Transverse colon (tissue), 4 donors: ENCODE measurements around the gene ZBTB7A. TPM values are rescaled to one million over a fixed set of nuclear protein-coding genes. Genes with fewer than 3 reads are reported as not detected.

ENCODE experiments used
- DNase-seq: peaks from one replicate; pipeline ENCODE4 v3.0.0-alpha.2; 2019
- H3K27ac ChIP-seq, 4 donors: fragments of 200-600 bp; sonication (generic); 2 replicates each; pipeline ENCODE4 v1.5.1; 2016 to 2018; ENCODE audit warnings: inconsistent platforms in 4 of 4
- H3K27me3 ChIP-seq: fragments of 200-600 bp; sonication (generic); 2 replicates; pipeline ENCODE4 v1.5.1; 2017; ENCODE audit warnings: inconsistent platforms
- H3K36me3 ChIP-seq, 4 donors: fragments of 200-600 bp; sonication (generic); 2 replicates each; pipeline ENCODE4 v1.5.1; 2017 to 2019; ENCODE audit warnings: inconsistent platforms in 4 of 4
- H3K4me1 ChIP-seq, 4 donors: fragments of 200-600 bp; sonication (generic); 2 replicates each; pipeline ENCODE4 v1.5.1; 2017 to 2020; ENCODE audit warnings: inconsistent platforms in 4 of 4
- H3K4me3 ChIP-seq, 4 donors: fragments of 200-600 bp; sonication (generic); 1 replicate in 1 of 4; 2 replicates in 3 of 4; pipeline versions ENCODE4 v1.5.1 to v1.6.1; 2017 to 2019; ENCODE audit warnings: inconsistent platforms in 4 of 4
- H3K9me3 ChIP-seq, 2 donors: fragments of 200-600 bp; sonication (generic); 2 replicates each; pipeline ENCODE4 v1.5.1; 2017 to 2019; ENCODE audit warnings: inconsistent platforms in 2 of 2
- CTCF ChIP-seq, 5 experiments: fragments of 200-600 bp in 3 of 5; fragments of 450-650 bp in 2 of 5; sonication (generic) in 3 of 5; IDR thresholded peaks; 1 replicate in 2 of 5; 2 replicates in 3 of 5; pipeline ENCODE4 v1.5.1; 2016 to 2017; ENCODE audit warnings: antibody characterized with exemption in 5 of 5, inconsistent platforms in 3 of 5, mild to moderate bottlenecking in 2 of 5, moderate library complexity in 1 of 5
- EP300 ChIP-seq: sonication (generic); formaldehyde crosslinking; IDR thresholded peaks from one replicate; pipeline ENCODE4 v1.6.1; 2017; ENCODE audit warnings: antibody characterized with exemption, low read depth
- POLR2A ChIP-seq: fragments of 450-650 bp; IDR thresholded peaks from one replicate; pipeline ENCODE4 v1.6.1; 2016; ENCODE audit warnings: antibody characterized with exemption, mild to moderate bottlenecking, moderate library complexity
- POLR2AphosphoS5 ChIP-seq, 3 donors: sonication (generic); formaldehyde crosslinking; IDR thresholded peaks; one replicate each; pipeline ENCODE4 v1.6.1; 2016; ENCODE audit warnings: antibody characterized with exemption in 3 of 3
- WGBS, 2 donors: methylation state at CpG; one replicate each; pipeline ENCODE4 v1.1.5; 2018; ENCODE audit warnings: low coverage in 1 of 2; 5-methylcytosine and 5-hydroxymethylcytosine counted together
- in situ Hi-C, 4 donors: fragments of 200-750 bp; cut with MboI; loops; one replicate each; pipeline versions ENCODE4 v1.15.0 to v1.15.1; 2017; ENCODE audit warnings: low sequenced_read_pairs in 3 of 4, low pct_ligation_motif_present in 1 of 4, low pct_unique_long_range_greater_than_20kb in 1 of 4
- intact Hi-C: fragments of 100-400 bp; cut with DNase I; formaldehyde crosslinking; loops from one replicate; pipeline ENCODE4 v1.15.1; 2023; ENCODE audit warnings: low total_unique reads
- total RNA-seq, 4 donors: library from RNA; depleted of rRNA; stranded (reverse); fragments of >200 nt; gene quantifications; one replicate each; pipeline ENCODE4 v1.1.0, GENCODE V29; 2016

The ZBTB7A gene
- total RNA-seq, 4 donors from 2014 or later: 101 to 224 (median 141) TPM

DNA sequence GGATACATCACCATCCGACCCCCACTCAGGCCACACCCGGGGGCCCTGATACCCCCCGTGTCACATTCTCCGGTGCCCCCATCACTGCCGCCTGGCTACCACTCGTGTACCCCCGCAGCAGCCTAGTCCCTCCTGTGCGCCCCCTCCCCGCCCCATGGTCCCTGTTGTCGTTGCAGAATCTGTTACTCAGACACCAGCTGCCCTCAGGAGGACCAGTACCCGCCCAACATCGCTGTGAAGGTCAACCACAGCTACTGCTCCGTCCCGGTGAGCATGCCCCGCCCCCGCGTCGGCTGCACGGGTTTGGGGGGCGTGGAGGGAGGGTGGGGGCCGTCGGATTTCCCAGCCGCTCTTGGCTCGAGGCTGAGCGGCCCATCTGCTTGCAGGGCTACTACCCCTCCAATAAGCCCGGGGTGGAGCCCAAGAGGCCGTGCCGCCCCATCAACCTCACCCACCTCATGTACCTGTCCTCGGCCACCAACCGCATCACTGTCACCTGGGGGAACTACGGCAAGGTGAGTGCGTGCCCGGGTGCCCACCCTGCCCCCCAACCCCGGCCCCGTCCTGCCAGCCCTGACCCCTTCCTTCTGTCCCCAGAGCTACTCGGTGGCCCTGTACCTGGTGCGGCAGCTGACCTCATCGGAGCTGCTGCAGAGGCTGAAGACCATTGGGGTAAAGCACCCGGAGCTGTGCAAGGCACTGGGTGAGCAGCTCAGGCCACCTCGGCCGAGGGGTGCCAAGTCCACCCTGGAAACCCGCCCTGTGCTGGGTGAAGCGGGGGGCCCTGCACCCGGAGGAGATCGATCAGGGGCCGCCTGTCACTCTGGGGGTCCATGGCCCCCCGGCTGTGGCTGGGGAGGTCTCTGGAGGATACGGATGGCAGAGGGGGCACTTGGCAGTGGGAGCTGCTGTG, 38.1 kb downstream of the ZBTB7A start:
- Histone ChIP-seq H3K27ac (no peak overlapping the region), H3K4me1 (no peaks in the 10 kb centered on the region), H3K36me3 (peaks cover 0 to 20% (median 5%) of the 10 kb centered on the region in 4 donors), H3K4me3 (no peak overlapping the region), H3K9me3 (no peaks in the 10 kb centered on the region), H3K27me3 (no peaks in the 10 kb centered on the region)
- 80 to 94% methylated on average over 3 to 45 of the region's 48 CpGs for WGBS, 2 donors
- no peak for DNase-seq
- TF ChIP-seq EP300 (no peak), POLR2AphosphoS5 (IDR thresholded peaks at IDR 0.05) (no peak), POLR2A (no peak), CTCF (IDR thresholded peaks at IDR 0.05) (no peak)
- in situ Hi-C loops: no loop called here
- intact Hi-C loops: no loop called here

DNA sequence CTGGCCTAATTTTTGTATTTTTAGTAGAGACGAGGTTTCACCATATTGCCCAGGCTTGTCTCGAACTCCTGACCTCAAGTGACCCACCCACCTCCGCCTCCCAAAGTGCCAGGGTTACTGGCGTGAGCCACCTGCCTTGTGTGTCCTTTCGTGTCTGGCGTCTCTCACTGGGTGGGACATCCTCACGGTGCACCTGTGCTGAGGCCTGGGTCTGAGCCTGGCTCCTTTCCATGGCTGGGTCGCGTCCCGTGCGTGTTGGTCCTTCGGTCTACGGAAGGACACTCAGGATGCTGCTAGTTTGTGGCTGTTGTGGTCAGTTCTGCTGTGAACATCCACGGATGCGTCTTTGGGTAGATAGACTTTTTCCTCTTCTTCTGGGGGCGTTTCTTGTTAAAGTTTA, 39.6 kb downstream of the ZBTB7A start:
- Histone ChIP-seq H3K36me3 (peaks cover 0 to 13% (median 4%) of the 10 kb centered on the region in 4 donors), H3K4me1 (no peaks in the 10 kb centered on the region), H3K27me3 (no peaks in the 10 kb centered on the region), H3K9me3 (no peaks in the 10 kb centered on the region), H3K4me3 (no peak overlapping the region), H3K27ac (no peak overlapping the region)
- intact Hi-C loops (no loop called here), in situ Hi-C loops (no loop called here)
- WGBS, 2 donors: 93 to 99% methylated on average over 13 to 16 of the region's 16 CpGs
- TF ChIP-seq EP300 (no peak), CTCF (IDR thresholded peaks at IDR 0.05) (no peak)
- DNase-seq: no peak

DNA sequence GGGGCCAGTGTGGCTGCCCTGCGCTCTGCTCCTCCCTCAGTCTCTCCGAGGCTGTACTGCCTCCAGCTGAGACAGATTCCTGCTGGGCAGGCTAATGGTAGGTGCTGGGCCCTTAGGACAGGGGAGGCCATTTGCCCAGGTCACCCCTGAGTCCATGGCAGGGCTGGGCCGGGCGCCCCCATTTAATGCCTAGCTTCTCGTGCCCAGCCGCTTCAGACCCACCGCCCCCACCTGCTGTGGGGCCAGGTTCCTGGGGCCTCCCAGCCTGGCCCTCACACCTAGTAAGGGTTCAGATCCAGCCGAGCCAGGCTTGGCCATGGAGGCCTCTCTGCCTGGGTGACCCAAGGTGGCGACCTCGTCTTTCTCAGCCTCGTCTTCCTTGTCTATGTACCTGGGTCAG, 41.4 kb downstream of the ZBTB7A start:
- Histone ChIP-seq H3K9me3 (no peaks in the 10 kb centered on the region), H3K36me3 (peaks cover 0 to 13% (median 4%) of the 10 kb centered on the region in 4 donors), H3K27ac (no peak overlapping the region), H3K4me3 (no peak overlapping the region), H3K27me3 (no peaks in the 10 kb centered on the region), H3K4me1 (peaks cover 0 to under 1% (median 0%) of the 10 kb centered on the region in 4 donors)
- TF ChIP-seq POLR2A (no peak), CTCF (IDR thresholded peaks at IDR 0.05) (no peak), POLR2AphosphoS5 (IDR thresholded peaks at IDR 0.05) (no peak), EP300 (no peak)
- no peak for DNase-seq
- intact Hi-C loops (no loop called here), in situ Hi-C loops (no loop called here)
- 69% methylated on average over 11 of the region's 11 CpGs; no CpG with 5 or more reads in 1 of the 2 donors for WGBS, 2 donors

GRCh38 chr19:4023600-4024398, 42.9 kb downstream of the ZBTB7A start:
- Histone ChIP-seq H3K27me3 (no peaks in the 10 kb centered on the region), H3K9me3 (no peaks in the 10 kb centered on the region), H3K27ac (no peak overlapping the region), H3K36me3 (peaks cover 0 to 5% (median 1%) of the 10 kb centered on the region in 4 donors), H3K4me1 (peaks cover 3 to 12% (median 4%) of the 10 kb centered on the region in 4 donors), H3K4me3 (no peak overlapping the region)
- TF ChIP-seq CTCF (IDR thresholded peaks at IDR 0.05) (no peak), EP300 (no peak), POLR2A (no peak), POLR2AphosphoS5 (IDR thresholded peaks at IDR 0.05) (no peak)
- intact Hi-C loops (no loop called here), in situ Hi-C loops (no loop called here)
- WGBS, 2 donors: 85 to 100% methylated on average over 3 to 24 of the region's 34 CpGs
- DNase-seq: no peak
